Gastroesophageal sphincter (tissue), 4 donors: ENCODE results near the gene RSPH9. TPM values are rescaled to one million over a fixed set of nuclear protein-coding genes. Genes with fewer than 3 reads are reported as not detected.

ENCODE experiments used
- ATAC-seq: fragments of 150-250 bp; one replicate; pipeline ENCODE4 v1.9.1; 2016; ENCODE audit warnings: mild to moderate bottlenecking, moderate library complexity
- H3K27ac ChIP-seq, 4 donors: fragments of 200-600 bp; sonication (generic) in 3 of 4; 1 replicate in 3 of 4; 2 replicates in 1 of 4; pipeline ENCODE4 v1.5.1; 2016 to 2019
- H3K27me3 ChIP-seq: fragments of 200-600 bp; sonication (generic); one replicate; pipeline ENCODE4 v1.5.1; 2019
- H3K36me3 ChIP-seq, 2 donors: fragments of 200-600 bp; sonication (generic); one replicate each; pipeline ENCODE4 v1.5.1; 2019; ENCODE audit warnings: control low read depth in 1 of 2
- H3K4me1 ChIP-seq, 3 donors: fragments of 200-600 bp; sonication (generic); 1 replicate in 2 of 3; 2 replicates in 1 of 3; pipeline ENCODE4 v1.5.1; 2016 to 2019; ENCODE audit warnings: control low read depth in 2 of 3
- H3K4me3 ChIP-seq, 2 donors: fragments of 200-600 bp; sonication (generic); one replicate each; pipeline ENCODE4 v1.5.1; 2019; ENCODE audit warnings: mild to moderate bottlenecking in 1 of 2, moderate library complexity in 1 of 2
- H3K9me3 ChIP-seq, 3 donors: fragments of 200-600 bp; sonication (generic); one replicate each; pipeline ENCODE4 v1.5.1; 2017 to 2019; ENCODE audit warnings: control low read depth in 2 of 3
- CTCF ChIP-seq, 4 experiments: fragments of 200-600 bp in 2 of 4; fragments of 450-650 bp in 2 of 4; sonication (generic) in 1 of 4; IDR thresholded peaks; one replicate each; pipeline ENCODE4 v1.5.1; 2017 to 2019; ENCODE audit warnings: antibody characterized with exemption in 4 of 4, mild to moderate bottlenecking in 2 of 4, moderate library complexity in 2 of 4
- EP300 ChIP-seq: sonication (generic); formaldehyde crosslinking; IDR thresholded peaks from one replicate; pipeline ENCODE4 v1.6.1; 2017; ENCODE audit warnings: antibody characterized with exemption, mild to moderate bottlenecking
- POLR2A ChIP-seq, 2 donors: fragments of 450-650 bp; IDR thresholded peaks; one replicate each; pipeline ENCODE4 v1.6.1; 2017; ENCODE audit warnings: antibody characterized with exemption in 2 of 2, mild to moderate bottlenecking in 2 of 2, moderate library complexity in 1 of 2
- POLR2AphosphoS5 ChIP-seq: sonication (generic); formaldehyde crosslinking; IDR thresholded peaks from one replicate; pipeline ENCODE4 v1.6.1; 2017; ENCODE audit warnings: antibody characterized with exemption
- WGBS, 2 donors: methylation state at CpG; one replicate each; pipeline ENCODE4 v1.1.5; 2018; ENCODE audit warnings: low coverage in 1 of 2; 5-methylcytosine and 5-hydroxymethylcytosine counted together
- total RNA-seq, 4 donors: library from RNA; depleted of rRNA; stranded (reverse); fragments of >200 nt; gene quantifications; one replicate each; pipeline ENCODE4 v1.1.0, GENCODE V29; 2016

RSPH9 gene
- total RNA-seq, 4 donors from 2014 or later = 0.16 TPM; not detected in 3

- Histone ChIP-seq H3K36me3 (no peaks in the 10 kb centered on the region), H3K4me3 (no peak overlapping the region), H3K27me3 (no peaks in the 10 kb centered on the region), H3K9me3 (no peaks in the 10 kb centered on the region), H3K4me1 (peaks cover 0 to 42% (median 17%) of the 10 kb centered on the region in 3 donors), H3K27ac (no peak overlapping the region)
- no peak for ATAC-seq
- TF ChIP-seq EP300 (no peak), POLR2AphosphoS5 (no peak), CTCF (IDR thresholded peaks at IDR 0.05) (no peak), POLR2A (IDR thresholded peaks at IDR 0.05) (no peak)
- WGBS, 2 donors = 79 to 100% methylated on average over 2 to 4 of the region's 4 CpGs
Observed at GRCh38 chr6:43710576-43710975, 65.7 kb downstream of the RSPH9 start.

DNA sequence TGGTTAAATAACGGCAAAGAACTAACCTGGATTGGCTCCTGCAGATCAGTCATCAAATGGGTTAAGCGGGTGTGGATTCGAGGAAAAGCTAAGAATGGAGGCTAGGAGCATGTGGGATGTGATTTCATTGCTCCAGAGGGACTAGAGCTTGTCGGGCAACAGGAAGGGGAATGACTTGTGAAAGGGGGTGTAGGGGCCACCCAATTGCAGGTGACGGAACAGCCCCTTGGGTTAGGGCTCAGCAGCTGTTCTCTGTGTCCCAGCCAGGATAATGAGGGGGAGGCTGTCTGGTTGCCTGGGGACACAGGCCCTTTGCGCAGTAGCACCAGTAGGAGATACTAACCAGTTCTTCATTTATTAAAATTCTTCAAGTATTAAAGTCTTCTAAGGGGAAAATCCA is 67.7 kb downstream of the RSPH9 start:
- H3K27ac ChIP-seq = no peak overlapping the region
- TF ChIP-seq POLR2A (IDR thresholded peaks at IDR 0.05) (no peak), CTCF (IDR thresholded peaks at IDR 0.05) (no peak), POLR2AphosphoS5 (no peak), EP300 (no peak)
- no peak for ATAC-seq
- no peak overlapping the region for H3K4me3 ChIP-seq
- no peaks in the 10 kb centered on the region for H3K36me3 ChIP-seq
- H3K27me3 ChIP-seq = no peaks in the 10 kb centered on the region
- H3K9me3 ChIP-seq = no peaks in the 10 kb centered on the region
- peaks cover 0 to 33% (median 16%) of the 10 kb centered on the region in 3 donors for H3K4me1 ChIP-seq
- WGBS, 2 donors = 76% methylated on average over 5 to 6 of the region's 6 CpGs

DNA sequence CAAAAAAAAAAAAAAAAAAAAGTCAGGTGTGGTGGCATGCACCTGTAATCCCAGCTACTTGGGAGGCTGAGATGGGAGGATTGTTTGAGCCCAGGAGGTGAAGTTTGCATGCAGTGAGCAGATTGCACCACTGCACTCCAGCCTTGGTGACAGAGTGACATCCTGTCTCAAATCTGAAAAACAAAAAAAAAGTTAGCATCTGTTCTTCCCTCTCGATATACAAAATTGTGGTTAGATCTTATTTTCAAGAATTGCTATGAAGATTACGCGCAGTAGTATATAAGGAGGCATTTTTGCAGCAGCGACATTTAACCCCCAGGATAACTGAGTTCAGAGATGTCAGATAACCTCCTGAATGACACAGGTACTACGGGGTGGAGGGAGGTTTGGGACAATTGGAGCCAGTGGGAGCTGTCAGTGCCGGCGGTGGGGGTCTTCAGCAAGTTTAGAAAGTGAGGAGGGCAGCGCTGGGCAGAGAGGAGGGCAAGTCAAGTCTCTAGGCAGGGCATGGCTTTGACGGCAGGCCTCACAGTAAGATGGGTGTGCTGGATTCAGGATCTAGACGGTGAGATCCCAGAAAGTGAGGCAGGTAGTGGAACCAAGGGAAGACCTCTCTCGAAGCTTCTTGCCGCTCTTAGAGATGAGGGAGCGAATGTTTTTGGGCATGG is 68.9 kb downstream of the RSPH9 start:
- peak overlapping the region in 1 of 4 donors; percentile 47 for H3K27ac ChIP-seq
- ATAC-seq = no peak
- WGBS, 2 donors = 88 to 96% methylated on average over 5 to 9 of the region's 13 CpGs
- no peak overlapping the region for H3K4me3 ChIP-seq
- TF ChIP-seq EP300 (no peak), POLR2A (IDR thresholded peaks at IDR 0.05) (no peak), POLR2AphosphoS5 (no peak), CTCF (IDR thresholded peaks at IDR 0.05) (no peak)
- no peaks in the 10 kb centered on the region for H3K36me3 ChIP-seq
- H3K27me3 ChIP-seq = no peaks in the 10 kb centered on the region
- H3K4me1 ChIP-seq = peaks cover 0 to 33% (median 18%) of the 10 kb centered on the region in 3 donors
- no peaks in the 10 kb centered on the region for H3K9me3 ChIP-seq

DNA sequence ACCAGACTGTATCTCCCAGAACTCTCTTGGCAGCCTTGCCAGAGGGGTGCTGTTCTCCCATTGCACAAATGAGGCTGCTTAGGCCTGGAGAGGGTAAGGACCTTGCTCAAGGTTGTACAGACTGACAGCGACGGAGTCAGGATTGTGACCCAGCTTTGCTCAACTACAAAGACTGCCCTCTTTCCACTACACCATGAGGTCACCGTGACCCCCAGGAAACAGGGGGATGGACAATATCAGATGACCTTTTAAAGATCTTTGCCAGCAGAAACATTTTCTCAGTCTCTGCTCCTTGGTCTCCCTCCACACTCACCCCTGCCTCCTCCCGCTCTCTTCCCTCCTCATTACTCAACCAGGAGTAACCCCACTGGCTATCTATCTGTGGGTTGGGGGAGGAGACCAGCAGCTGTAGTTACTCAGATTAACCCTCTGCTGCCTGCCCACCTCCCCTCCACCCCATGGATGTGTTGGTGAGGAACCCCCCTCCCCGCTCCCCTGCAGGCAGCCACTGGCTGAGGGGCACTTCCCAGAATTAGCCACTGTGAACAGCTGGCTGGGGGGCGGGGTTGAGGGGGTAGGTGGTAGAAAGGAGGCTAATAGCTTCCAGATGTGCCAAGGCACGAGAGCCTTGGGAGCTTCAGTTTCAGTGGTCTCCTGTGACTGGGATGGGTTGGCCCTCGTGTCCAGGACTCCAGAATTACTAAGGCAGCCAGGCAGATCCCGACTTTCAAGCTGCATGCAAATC is 69.6 kb downstream of the RSPH9 start:
- ATAC-seq = peak; percentile 55

More for the DNA sequence above, 69.6 kb downstream of the RSPH9 start:
- peaks cover 0 to 26% (median 14%) of the 10 kb centered on the region in 3 donors for H3K4me1 ChIP-seq
- no peaks in the 10 kb centered on the region for H3K36me3 ChIP-seq
- no peaks in the 10 kb centered on the region for H3K9me3 ChIP-seq
- 44 to 55% methylated on average over 3 to 5 of the region's 9 CpGs for WGBS, 2 donors
- TF ChIP-seq CTCF (IDR thresholded peaks at IDR 0.05) (no peak), POLR2AphosphoS5 (no peak), POLR2A (IDR thresholded peaks at IDR 0.05) (no peak), EP300 (no peak)
- no peak overlapping the region for H3K4me3 ChIP-seq
- peak overlapping the region in 2 of 4 donors; percentile 37 to 47 for H3K27ac ChIP-seq
- no peaks in the 10 kb centered on the region for H3K27me3 ChIP-seq
